GM23338 (cell line): Measurements from ENCODE around the gene RALY. TPM values are rescaled to one million over a fixed set of nuclear protein-coding genes. Genes with fewer than 3 reads are reported as not detected.
A peak's percentile ranks its signal among the peaks of the same experiment; 100 is the strongest.

ENCODE experiments used
- ATAC-seq: fragments of 200-7000 bp; cut with Tn5 transposase; 3 replicates; pipeline ENCODE4 v1.9.1; 2020
- DNase-seq: peaks from one replicate; pipeline ENCODE4 v3.0.0-alpha.2; 2015; ENCODE audit warnings: low spot score
- H2AFZ ChIP-seq: fragments of 200-600 bp; sonication (generic); 2 replicates; pipeline ENCODE4 v1.8.0; 2016; ENCODE audit warnings: antibody characterized with exemption, mild to moderate bottlenecking, moderate library complexity
- H3F3A ChIP-seq: fragments of 200-600 bp; sonication (generic); replicated peaks from 2 replicates; pipeline ENCODE4 v1.8.0; 2017; ENCODE audit warnings: antibody characterized with exemption, mixed run types, low read depth
- H3K27ac ChIP-seq: fragments of 200-600 bp; sonication (generic); 2 replicates; pipeline ENCODE4 v1.6.1; 2016; ENCODE audit warnings: low read depth
- H3K27me3 ChIP-seq: fragments of 200-600 bp; sonication (generic); 2 replicates; pipeline ENCODE4 v1.8.0; 2016; ENCODE audit warnings: mild to moderate bottlenecking, mixed run types, moderate library complexity; ENCODE audit not compliant: insufficient read depth
- H3K36me3 ChIP-seq: fragments of 200-600 bp; sonication (generic); 2 replicates; pipeline ENCODE4 v1.8.0; 2016; ENCODE audit warnings: mild to moderate bottlenecking; ENCODE audit not compliant: insufficient read depth
- H3K4me1 ChIP-seq: fragments of 200-600 bp; sonication (generic); 2 replicates; pipeline ENCODE4 v1.8.0; 2016; ENCODE audit warnings: mild to moderate bottlenecking, moderate library complexity; ENCODE audit not compliant: insufficient read depth
- H3K4me2 ChIP-seq: fragments of 200-600 bp; sonication (generic); 2 replicates; pipeline ENCODE4 v1.7.1; 2017; ENCODE audit warnings: mixed run types
- H3K4me3 ChIP-seq: fragments of 200-600 bp; sonication (generic); 2 replicates; pipeline ENCODE4 v1.6.1; 2016; ENCODE audit warnings: mixed run types
- H3K79me2 ChIP-seq: fragments of 200-600 bp; sonication (generic); replicated peaks from 2 replicates; pipeline ENCODE4 v1.8.0; 2017; ENCODE audit warnings: mild to moderate bottlenecking; ENCODE audit not compliant: insufficient read depth
- H3K9me2 ChIP-seq: fragments of 200-600 bp; sonication (generic); 2 replicates; pipeline ENCODE4 v1.8.0; 2017; ENCODE audit not compliant: insufficient read depth
- H4K20me1 ChIP-seq: fragments of 200-600 bp; sonication (generic); replicated peaks from 2 replicates; pipeline ENCODE4 v1.8.0; 2017; ENCODE audit warnings: mild to moderate bottlenecking; ENCODE audit not compliant: insufficient read depth
- H3K27ac Mint-ChIP-seq: 2 replicates; pipeline ENCODE4 v1.8.0; 2020; ENCODE audit warnings: inconsistent platforms, mild to moderate bottlenecking, moderate library complexity, mixed read lengths
- H3K27me3 Mint-ChIP-seq: 3 replicates; pipeline ENCODE4 v1.8.0; 2022; ENCODE audit warnings: low read depth, mild to moderate bottlenecking, moderate library complexity, mixed read lengths, inconsistent platforms; ENCODE audit not compliant: insufficient read depth, poor library complexity
- H3K36me3 Mint-ChIP-seq: 3 replicates; pipeline ENCODE4 v1.8.0; 2021; ENCODE audit warnings: low read depth, mild to moderate bottlenecking, inconsistent platforms, moderate library complexity, mixed read lengths
- H3K4me1 Mint-ChIP-seq: 3 replicates; pipeline ENCODE4 v1.8.0; 2020; ENCODE audit warnings: mild to moderate bottlenecking, inconsistent platforms, mixed read lengths
- H3K4me3 Mint-ChIP-seq: 3 replicates; pipeline ENCODE4 v1.8.0; 2021; ENCODE audit warnings: moderate library complexity, mild to moderate bottlenecking, inconsistent platforms, mixed read lengths
- H3K9me3 Mint-ChIP-seq: 3 replicates; pipeline ENCODE4 v1.8.0; 2020; ENCODE audit warnings: moderate library complexity, mild to moderate bottlenecking, inconsistent platforms, mixed read lengths
- EZH2 ChIP-seq: fragments of 200-600 bp; sonication (generic); IDR thresholded peaks from one replicate; pipeline ENCODE4 v1.8.0; 2017; ENCODE audit warnings: antibody characterized with exemption, mild to moderate bottlenecking, low read depth; ENCODE audit not compliant: unreplicated experiment
- EZH2phosphoT487 ChIP-seq: fragments of 200-600 bp; sonication (generic); IDR thresholded peaks from one replicate; pipeline ENCODE4 v1.8.1; 2018; ENCODE audit warnings: antibody characterized with exemption; ENCODE audit not compliant: unreplicated experiment
- JUNB ChIP-seq: IDR thresholded peaks from one replicate; pipeline ENCODE4 v1.6.1; 2016; ENCODE audit warnings: antibody characterized with exemption; ENCODE audit not compliant: unreplicated experiment
- POLR2AphosphoS5 ChIP-seq: IDR thresholded peaks from 2 replicates; pipeline ENCODE4 v1.6.1; 2016; ENCODE audit warnings: antibody characterized with exemption, low read depth
- STAT1 ChIP-seq: IDR thresholded peaks from one replicate; pipeline ENCODE4 v1.6.1; 2016; ENCODE audit warnings: antibody characterized with exemption; ENCODE audit not compliant: unreplicated experiment
- ZNF114 ChIP-seq: fragments of 250-450 bp; sonication (Bioruptor Pico); IDR thresholded peaks from 2 replicates; pipeline ENCODE4 v1.5.0; 2020; ENCODE audit warnings: mild to moderate bottlenecking, moderate library complexity
- polyA plus RNA-seq: library from polyadenylated mRNA; unstranded; fragments of >200 nt; fragmentation: Nextera tagmentation; extraction: Ambion mirVana; gene quantifications from 2 replicates; pipeline ENCODE4 v1.2.1, GENCODE V29; 2016
- total RNA-seq: library from RNA; depleted of rRNA; stranded (reverse); fragments of >200 nt; shearing (Covaris generic); gene quantifications from 2 replicates; pipeline ENCODE4 v1.2.3, GENCODE V29; 2014
- TF ChIP-seq, protein P1 (sequence below), 2 experiments: fragments of 200-600 bp in 1 of 2; sonication (generic) in 1 of 2; conservative IDR thresholded peaks; 2 replicates each; pipeline versions ENCODE4 v1.5.1 to v1.6.1; 2016 to 2017; ENCODE audit warnings: antibody characterized with exemption in 2 of 2, low read depth in 2 of 2, mild to moderate bottlenecking in 2 of 2, moderate library complexity in 1 of 2
- TF ChIP-seq, protein P2 (sequence below): IDR thresholded peaks from 2 replicates; pipeline ENCODE4 v1.6.1; 2016; ENCODE audit warnings: antibody characterized with exemption
- TF ChIP-seq, protein P3 (sequence below): fragments of 250-450 bp; sonication (Bioruptor Pico); IDR thresholded peaks from 2 replicates; pipeline ENCODE4 v1.5.0; 2020; ENCODE audit warnings: mild to moderate bottlenecking, moderate library complexity
- TF ChIP-seq, protein P4 (sequence below): IDR thresholded peaks from one replicate; pipeline ENCODE4 v1.6.1; 2018; ENCODE audit warnings: antibody characterized with exemption; ENCODE audit not compliant: unreplicated experiment

RALY gene
- total and polyA plus RNA-seq, 2 experiments from 2014 or later: 144 to 167 TPM

DNA sequence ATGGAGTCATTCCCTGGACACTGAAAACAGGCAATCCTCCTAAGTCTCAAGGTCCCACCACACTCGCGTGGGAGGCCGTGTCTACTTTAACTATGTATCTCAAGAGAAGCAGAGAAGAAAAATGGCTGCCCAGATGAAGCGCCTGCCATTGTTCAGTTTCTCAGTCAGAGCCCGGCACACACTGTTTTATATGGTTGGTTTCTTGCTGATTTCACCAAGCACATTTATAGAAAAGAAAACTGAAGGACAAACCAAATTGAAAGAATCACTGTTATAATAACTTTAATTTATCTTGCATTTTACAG is 95.4 kb downstream of the RALY start (continued):
- TF ChIP-seq, protein P1, sequence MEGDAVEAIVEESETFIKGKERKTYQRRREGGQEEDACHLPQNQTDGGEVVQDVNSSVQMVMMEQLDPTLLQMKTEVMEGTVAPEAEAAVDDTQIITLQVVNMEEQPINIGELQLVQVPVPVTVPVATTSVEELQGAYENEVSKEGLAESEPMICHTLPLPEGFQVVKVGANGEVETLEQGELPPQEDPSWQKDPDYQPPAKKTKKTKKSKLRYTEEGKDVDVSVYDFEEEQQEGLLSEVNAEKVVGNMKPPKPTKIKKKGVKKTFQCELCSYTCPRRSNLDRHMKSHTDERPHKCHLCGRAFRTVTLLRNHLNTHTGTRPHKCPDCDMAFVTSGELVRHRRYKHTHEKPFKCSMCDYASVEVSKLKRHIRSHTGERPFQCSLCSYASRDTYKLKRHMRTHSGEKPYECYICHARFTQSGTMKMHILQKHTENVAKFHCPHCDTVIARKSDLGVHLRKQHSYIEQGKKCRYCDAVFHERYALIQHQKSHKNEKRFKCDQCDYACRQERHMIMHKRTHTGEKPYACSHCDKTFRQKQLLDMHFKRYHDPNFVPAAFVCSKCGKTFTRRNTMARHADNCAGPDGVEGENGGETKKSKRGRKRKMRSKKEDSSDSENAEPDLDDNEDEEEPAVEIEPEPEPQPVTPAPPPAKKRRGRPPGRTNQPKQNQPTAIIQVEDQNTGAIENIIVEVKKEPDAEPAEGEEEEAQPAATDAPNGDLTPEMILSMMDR (conservative IDR thresholded peaks at IDR 0.05; ENCODE audit: low read depth in 2 of 2): no peak
- TF ChIP-seq POLR2AphosphoS5: no peak
- TF ChIP-seq JUNB: no peak
- TF ChIP-seq STAT1: no peak
- TF ChIP-seq EZH2phosphoT487: no peak
- TF ChIP-seq EZH2: no peak

DNA sequence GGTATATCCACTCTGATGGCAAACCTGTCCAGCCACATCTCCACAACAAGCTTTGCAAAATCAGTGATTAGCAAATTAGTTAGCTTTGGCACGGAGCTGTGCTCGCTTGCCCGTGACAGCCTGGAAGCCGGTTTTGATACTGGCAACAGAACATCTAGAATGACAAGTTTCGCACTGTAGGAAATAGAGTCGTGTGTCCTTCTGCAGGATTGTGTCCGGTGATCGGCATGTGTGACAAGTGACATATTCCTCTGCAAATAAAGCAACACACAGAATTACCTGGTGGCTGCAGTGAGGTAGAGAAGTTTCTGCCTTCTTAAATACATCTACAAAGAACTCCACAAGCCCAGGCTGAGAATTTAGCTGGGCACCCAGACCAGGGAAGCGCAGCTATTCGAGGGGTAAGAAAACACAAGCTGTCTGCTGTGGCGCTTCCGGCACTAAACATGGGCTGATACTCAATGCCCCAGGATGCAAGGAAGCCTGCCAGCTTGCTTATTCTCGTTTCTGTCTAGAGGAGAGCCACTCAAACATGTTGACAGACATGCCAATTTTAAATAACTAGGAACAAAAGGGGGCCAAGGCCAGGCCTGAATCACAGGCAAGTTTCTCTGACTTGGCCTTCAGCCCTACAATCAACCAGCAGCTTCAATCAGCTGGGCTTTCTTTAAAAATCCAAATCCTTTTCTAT is 96.1 kb downstream of the RALY start:
- peaks cover 35% of the 10 kb centered on the region for H4K20me1 ChIP-seq
- ATAC-seq: no peak
- no peaks in the 10 kb centered on the region; the same call in 2 of the 3 replicates for H3K9me3 Mint-ChIP-seq
- no peaks in the 10 kb centered on the region for H3K27me3 ChIP-seq
- H3K27me3 Mint-ChIP-seq: peaks cover 12% of the 10 kb centered on the region
- no peak overlapping the region for H3K4me3 ChIP-seq
- H2AFZ ChIP-seq: no peak overlapping the region
- peaks cover 36% of the 10 kb centered on the region for H3F3A ChIP-seq
- no peaks in the 10 kb centered on the region for H3K79me2 ChIP-seq
- no peak overlapping the region for H3K27ac Mint-ChIP-seq
- H3K4me1 Mint-ChIP-seq: no peaks in the 10 kb centered on the region
- no peaks in the 10 kb centered on the region for H3K9me2 ChIP-seq
- no peak overlapping the region for H3K4me2 ChIP-seq
- H3K36me3 ChIP-seq: peaks cover 50% of the 10 kb centered on the region
- H3K4me3 Mint-ChIP-seq: no peak overlapping the region
- H3K4me1 ChIP-seq: no peaks in the 10 kb centered on the region
- peaks cover 73% of the 10 kb centered on the region for H3K36me3 Mint-ChIP-seq
- H3K27ac ChIP-seq: 0 out of 2 replicates have a peak overlapping the region, but pooled peaks have one; percentile 1
- no peak for DNase-seq
- TF ChIP-seq, protein P2, sequence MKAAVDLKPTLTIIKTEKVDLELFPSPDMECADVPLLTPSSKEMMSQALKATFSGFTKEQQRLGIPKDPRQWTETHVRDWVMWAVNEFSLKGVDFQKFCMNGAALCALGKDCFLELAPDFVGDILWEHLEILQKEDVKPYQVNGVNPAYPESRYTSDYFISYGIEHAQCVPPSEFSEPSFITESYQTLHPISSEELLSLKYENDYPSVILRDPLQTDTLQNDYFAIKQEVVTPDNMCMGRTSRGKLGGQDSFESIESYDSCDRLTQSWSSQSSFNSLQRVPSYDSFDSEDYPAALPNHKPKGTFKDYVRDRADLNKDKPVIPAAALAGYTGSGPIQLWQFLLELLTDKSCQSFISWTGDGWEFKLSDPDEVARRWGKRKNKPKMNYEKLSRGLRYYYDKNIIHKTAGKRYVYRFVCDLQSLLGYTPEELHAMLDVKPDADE: no peak
- TF ChIP-seq, protein P3, sequence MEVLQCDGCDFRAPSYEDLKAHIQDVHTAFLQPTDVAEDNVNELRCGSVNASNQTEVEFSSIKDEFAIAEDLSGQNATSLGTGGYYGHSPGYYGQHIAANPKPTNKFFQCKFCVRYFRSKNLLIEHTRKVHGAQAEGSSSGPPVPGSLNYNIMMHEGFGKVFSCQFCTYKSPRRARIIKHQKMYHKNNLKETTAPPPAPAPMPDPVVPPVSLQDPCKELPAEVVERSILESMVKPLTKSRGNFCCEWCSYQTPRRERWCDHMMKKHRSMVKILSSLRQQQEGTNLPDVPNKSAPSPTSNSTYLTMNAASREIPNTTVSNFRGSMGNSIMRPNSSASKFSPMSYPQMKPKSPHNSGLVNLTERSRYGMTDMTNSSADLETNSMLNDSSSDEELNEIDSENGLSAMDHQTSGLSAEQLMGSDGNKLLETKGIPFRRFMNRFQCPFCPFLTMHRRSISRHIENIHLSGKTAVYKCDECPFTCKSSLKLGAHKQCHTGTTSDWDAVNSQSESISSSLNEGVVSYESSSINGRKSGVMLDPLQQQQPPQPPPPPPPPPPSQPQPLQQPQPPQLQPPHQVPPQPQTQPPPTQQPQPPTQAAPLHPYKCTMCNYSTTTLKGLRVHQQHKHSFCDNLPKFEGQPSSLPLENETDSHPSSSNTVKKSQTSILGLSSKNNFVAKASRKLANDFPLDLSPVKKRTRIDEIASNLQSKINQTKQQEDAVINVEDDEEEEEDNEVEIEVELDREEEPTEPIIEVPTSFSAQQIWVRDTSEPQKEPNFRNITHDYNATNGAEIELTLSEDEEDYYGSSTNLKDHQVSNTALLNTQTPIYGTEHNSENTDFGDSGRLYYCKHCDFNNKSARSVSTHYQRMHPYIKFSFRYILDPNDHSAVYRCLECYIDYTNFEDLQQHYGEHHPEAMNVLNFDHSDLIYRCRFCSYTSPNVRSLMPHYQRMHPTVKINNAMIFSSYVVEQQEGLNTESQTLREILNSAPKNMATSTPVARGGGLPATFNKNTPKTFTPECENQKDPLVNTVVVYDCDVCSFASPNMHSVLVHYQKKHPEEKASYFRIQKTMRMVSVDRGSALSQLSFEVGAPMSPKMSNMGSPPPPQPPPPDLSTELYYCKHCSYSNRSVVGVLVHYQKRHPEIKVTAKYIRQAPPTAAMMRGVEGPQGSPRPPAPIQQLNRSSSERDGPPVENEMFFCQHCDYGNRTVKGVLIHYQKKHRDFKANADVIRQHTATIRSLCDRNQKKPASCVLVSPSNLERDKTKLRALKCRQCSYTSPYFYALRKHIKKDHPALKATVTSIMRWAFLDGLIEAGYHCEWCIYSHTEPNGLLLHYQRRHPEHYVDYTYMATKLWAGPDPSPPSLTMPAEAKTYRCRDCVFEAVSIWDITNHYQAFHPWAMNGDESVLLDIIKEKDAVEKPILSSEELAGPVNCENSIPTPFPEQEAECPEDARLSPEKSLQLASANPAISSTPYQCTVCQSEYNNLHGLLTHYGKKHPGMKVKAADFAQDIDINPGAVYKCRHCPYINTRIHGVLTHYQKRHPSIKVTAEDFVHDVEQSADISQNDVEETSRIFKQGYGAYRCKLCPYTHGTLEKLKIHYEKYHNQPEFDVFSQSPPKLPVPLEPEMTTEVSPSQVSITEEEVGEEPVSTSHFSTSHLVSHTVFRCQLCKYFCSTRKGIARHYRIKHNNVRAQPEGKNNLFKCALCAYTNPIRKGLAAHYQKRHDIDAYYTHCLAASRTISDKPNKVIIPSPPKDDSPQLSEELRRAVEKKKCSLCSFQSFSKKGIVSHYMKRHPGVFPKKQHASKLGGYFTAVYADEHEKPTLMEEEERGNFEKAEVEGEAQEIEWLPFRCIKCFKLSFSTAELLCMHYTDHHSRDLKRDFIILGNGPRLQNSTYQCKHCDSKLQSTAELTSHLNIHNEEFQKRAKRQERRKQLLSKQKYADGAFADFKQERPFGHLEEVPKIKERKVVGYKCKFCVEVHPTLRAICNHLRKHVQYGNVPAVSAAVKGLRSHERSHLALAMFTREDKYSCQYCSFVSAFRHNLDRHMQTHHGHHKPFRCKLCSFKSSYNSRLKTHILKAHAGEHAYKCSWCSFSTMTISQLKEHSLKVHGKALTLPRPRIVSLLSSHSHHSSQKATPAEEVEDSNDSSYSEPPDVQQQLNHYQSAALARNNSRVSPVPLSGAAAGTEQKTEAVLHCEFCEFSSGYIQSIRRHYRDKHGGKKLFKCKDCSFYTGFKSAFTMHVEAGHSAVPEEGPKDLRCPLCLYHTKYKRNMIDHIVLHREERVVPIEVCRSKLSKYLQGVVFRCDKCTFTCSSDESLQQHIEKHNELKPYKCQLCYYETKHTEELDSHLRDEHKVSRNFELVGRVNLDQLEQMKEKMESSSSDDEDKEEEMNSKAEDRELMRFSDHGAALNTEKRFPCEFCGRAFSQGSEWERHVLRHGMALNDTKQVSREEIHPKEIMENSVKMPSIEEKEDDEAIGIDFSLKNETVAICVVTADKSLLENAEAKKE (CRISPR knock-in tag): no peak
- no peak for TF ChIP-seq ZNF114 (CRISPR knock-in tag)
- TF ChIP-seq, protein P4, sequence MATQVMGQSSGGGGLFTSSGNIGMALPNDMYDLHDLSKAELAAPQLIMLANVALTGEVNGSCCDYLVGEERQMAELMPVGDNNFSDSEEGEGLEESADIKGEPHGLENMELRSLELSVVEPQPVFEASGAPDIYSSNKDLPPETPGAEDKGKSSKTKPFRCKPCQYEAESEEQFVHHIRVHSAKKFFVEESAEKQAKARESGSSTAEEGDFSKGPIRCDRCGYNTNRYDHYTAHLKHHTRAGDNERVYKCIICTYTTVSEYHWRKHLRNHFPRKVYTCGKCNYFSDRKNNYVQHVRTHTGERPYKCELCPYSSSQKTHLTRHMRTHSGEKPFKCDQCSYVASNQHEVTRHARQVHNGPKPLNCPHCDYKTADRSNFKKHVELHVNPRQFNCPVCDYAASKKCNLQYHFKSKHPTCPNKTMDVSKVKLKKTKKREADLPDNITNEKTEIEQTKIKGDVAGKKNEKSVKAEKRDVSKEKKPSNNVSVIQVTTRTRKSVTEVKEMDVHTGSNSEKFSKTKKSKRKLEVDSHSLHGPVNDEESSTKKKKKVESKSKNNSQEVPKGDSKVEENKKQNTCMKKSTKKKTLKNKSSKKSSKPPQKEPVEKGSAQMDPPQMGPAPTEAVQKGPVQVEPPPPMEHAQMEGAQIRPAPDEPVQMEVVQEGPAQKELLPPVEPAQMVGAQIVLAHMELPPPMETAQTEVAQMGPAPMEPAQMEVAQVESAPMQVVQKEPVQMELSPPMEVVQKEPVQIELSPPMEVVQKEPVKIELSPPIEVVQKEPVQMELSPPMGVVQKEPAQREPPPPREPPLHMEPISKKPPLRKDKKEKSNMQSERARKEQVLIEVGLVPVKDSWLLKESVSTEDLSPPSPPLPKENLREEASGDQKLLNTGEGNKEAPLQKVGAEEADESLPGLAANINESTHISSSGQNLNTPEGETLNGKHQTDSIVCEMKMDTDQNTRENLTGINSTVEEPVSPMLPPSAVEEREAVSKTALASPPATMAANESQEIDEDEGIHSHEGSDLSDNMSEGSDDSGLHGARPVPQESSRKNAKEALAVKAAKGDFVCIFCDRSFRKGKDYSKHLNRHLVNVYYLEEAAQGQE: no peak
- TF ChIP-seq JUNB: no peak
- TF ChIP-seq EZH2phosphoT487: no peak
